ENCODE data around the gene MEG3. TPM values are rescaled to one million over a fixed set of nuclear protein-coding genes. Genes with fewer than 3 reads are reported as not detected.

MEG3 gene
- total RNA-seq, 4 donors from 2014 or later: 6.0 to 23.7 (median 9.4) TPM

- H3K27ac ChIP-seq: no peak overlapping the region
- H3K36me3 ChIP-seq: no peaks in the 10 kb centered on the region
- no peaks in the 10 kb centered on the region for H3K27me3 ChIP-seq
- no peak for DNase-seq
- 94 to 97% methylated on average over 6 of the region's 6 CpGs for WGBS, 2 donors
- no peak overlapping the region for H3K4me3 ChIP-seq (replicated peaks in 1 of 3)
- intact Hi-C loops (cut with DNase I): no loop called here
- H3K4me1 ChIP-seq: no peaks in the 10 kb centered on the region
- H3K9me3 ChIP-seq: no peaks in the 10 kb centered on the region
- no peak for TF ChIP-seq POLR2A (IDR thresholded peaks at IDR 0.05)
- no peak for TF ChIP-seq CTCF (IDR thresholded peaks at IDR 0.05)
Observed at GRCh38 chr14:100894416-100894815, 68.5 kb downstream of the MEG3 start.

GRCh38 chr14:100895411-100895810, 69.5 kb downstream of the MEG3 start:
- TF ChIP-seq POLR2A (IDR thresholded peaks at IDR 0.05): no peak
- TF ChIP-seq CTCF (IDR thresholded peaks at IDR 0.05): no peak
- no peak for DNase-seq
- H3K4me3 ChIP-seq (replicated peaks in 1 of 3): no peak overlapping the region

GRCh38 chr14:100896369-100897060, 70.6 kb downstream of the MEG3 start:
- 43 to 49% methylated on average over 19 to 21 of the region's 22 CpGs for WGBS, 2 donors
- Histone ChIP-seq H3K9me3 (no peaks in the 10 kb centered on the region), H3K27ac (no peak overlapping the region), H3K27me3 (no peaks in the 10 kb centered on the region), H3K4me3 (replicated peaks in 1 of 3) (no peak overlapping the region), H3K36me3 (no peaks in the 10 kb centered on the region), H3K4me1 (no peaks in the 10 kb centered on the region)
- TF ChIP-seq POLR2A (IDR thresholded peaks at IDR 0.05) (no peak), CTCF (IDR thresholded peaks at IDR 0.05) (no peak)
- DNase-seq: no peak
- intact Hi-C loops (cut with DNase I): no loop called here

More at GRCh38 chr14:100895411-100895810, 69.5 kb downstream of the MEG3 start:
- Histone ChIP-seq H3K9me3 (no peaks in the 10 kb centered on the region), H3K4me1 (no peaks in the 10 kb centered on the region), H3K27me3 (no peaks in the 10 kb centered on the region), H3K27ac (no peak overlapping the region), H3K36me3 (no peaks in the 10 kb centered on the region)
- WGBS, 2 donors: 92 to 93% methylated on average over 6 of the region's 6 CpGs
- intact Hi-C loops (cut with DNase I): no loop called here

- TF ChIP-seq POLR2A (IDR thresholded peaks at IDR 0.05) (no peak), CTCF (IDR thresholded peaks at IDR 0.05) (no peak)
- Histone ChIP-seq H3K4me1 (no peaks in the 10 kb centered on the region), H3K36me3 (no peaks in the 10 kb centered on the region), H3K9me3 (no peaks in the 10 kb centered on the region), H3K27ac (no peak overlapping the region), H3K4me3 (replicated peaks in 1 of 3) (no peak overlapping the region), H3K27me3 (no peaks in the 10 kb centered on the region)
- 69 to 75% methylated on average over 11 of the region's 11 CpGs for WGBS, 2 donors
- no peak for DNase-seq
- intact Hi-C loops (cut with DNase I): no loop called here
Observed at GRCh38 chr14:100898465-100898864, 72.5 kb downstream of the MEG3 start.

GRCh38 chr14:100898935-100899883, 73.3 kb downstream of the MEG3 start:
- H3K4me1 ChIP-seq: no peaks in the 10 kb centered on the region
- no peaks in the 10 kb centered on the region for H3K36me3 ChIP-seq
- DNase-seq: no peak
- H3K27ac ChIP-seq: no peak overlapping the region
- H3K4me3 ChIP-seq (replicated peaks in 1 of 3): no peak overlapping the region
- TF ChIP-seq POLR2A (IDR thresholded peaks at IDR 0.05): no peak
- TF ChIP-seq CTCF (IDR thresholded peaks at IDR 0.05): no peak
- WGBS, 2 donors: 69 to 72% methylated on average over 20 to 21 of the region's 21 CpGs
- no peaks in the 10 kb centered on the region for H3K27me3 ChIP-seq
- intact Hi-C loops (cut with DNase I): no loop called here
- no peaks in the 10 kb centered on the region for H3K9me3 ChIP-seq

Measured in thyroid gland (tissue), 4 donors.